ENCODE data around the gene HNRNPA2B1.
"Not testable (repeated sequence)": the region's sequence is repeated elsewhere in the genome, so short reads cannot be mapped to it uniquely, and the experiment has no call there.

HNRNPA2B1 gene

GRCh38 chr7:26189697-26190096 is 10.8 kb downstream of the HNRNPA2B1 start:
- Histone ChIP-seq H3K36me3 (ENCODE audit: control insufficient read depth in 2 of 2, insufficient read depth in 2 of 2, low read length in 2 of 2) (peaks cover 43 to 58% of the 10 kb centered on the region in 2 donors), H3K4me1 (ENCODE audit: control insufficient read depth, insufficient read depth, low read length) (peaks cover 6% of the 10 kb centered on the region), H3K27me3 (ENCODE audit: control insufficient read depth in 1 of 2, insufficient read depth in 2 of 2, low read length in 2 of 2) (no peaks in the 10 kb centered on the region), H3K4me3 (ENCODE audit: low read length in 2 of 2) (no peak overlapping the region), H3K9me3 (ENCODE audit: control insufficient read depth in 2 of 2, low read length in 2 of 2) (no peaks in the 10 kb centered on the region), H3K9ac (ENCODE audit: low read length in 2 of 2) (no peak overlapping the region), H3K27ac (ENCODE audit: low read length) (no peak overlapping the region)

GRCh38 chr7:26188957-26189541 is 11.5 kb downstream of the HNRNPA2B1 start:
- peaks cover 43 to 57% of the 10 kb centered on the region in 2 donors for H3K36me3 ChIP-seq (ENCODE audit: control insufficient read depth in 2 of 2, insufficient read depth in 2 of 2, low read length in 2 of 2)
- H3K27me3 ChIP-seq (ENCODE audit: control insufficient read depth in 1 of 2, insufficient read depth in 2 of 2, low read length in 2 of 2): no peaks in the 10 kb centered on the region
- peaks cover 6% of the 10 kb centered on the region for H3K4me1 ChIP-seq (ENCODE audit: control insufficient read depth, insufficient read depth, low read length)
- H3K27ac ChIP-seq (ENCODE audit: low read length): no peak overlapping the region
- no peaks in the 10 kb centered on the region for H3K9me3 ChIP-seq (ENCODE audit: control insufficient read depth in 2 of 2, low read length in 2 of 2)
- H3K9ac ChIP-seq (ENCODE audit: low read length in 2 of 2): no peak overlapping the region
- no peak overlapping the region for H3K4me3 ChIP-seq (ENCODE audit: low read length in 2 of 2)

GRCh38 chr7:26188206-26188956 is 12.2 kb downstream of the HNRNPA2B1 start:
- H3K27ac ChIP-seq (ENCODE audit: low read length): no peak overlapping the region
- H3K9me3 ChIP-seq (ENCODE audit: control insufficient read depth in 2 of 2, low read length in 2 of 2): no peaks in the 10 kb centered on the region
- H3K27me3 ChIP-seq (ENCODE audit: control insufficient read depth in 1 of 2, insufficient read depth in 2 of 2, low read length in 2 of 2): no peaks in the 10 kb centered on the region
- peaks cover 37 to 51% of the 10 kb centered on the region in 2 donors for H3K36me3 ChIP-seq (ENCODE audit: control insufficient read depth in 2 of 2, insufficient read depth in 2 of 2, low read length in 2 of 2)
- H3K4me3 ChIP-seq (ENCODE audit: low read length in 2 of 2): no peak overlapping the region
- no peak overlapping the region for H3K9ac ChIP-seq (ENCODE audit: low read length in 2 of 2)
- peaks cover 2% of the 10 kb centered on the region for H3K4me1 ChIP-seq (ENCODE audit: control insufficient read depth, insufficient read depth, low read length)

- Histone ChIP-seq H3K9me3 (ENCODE audit: control insufficient read depth in 2 of 2, low read length in 2 of 2) (no peaks in the 10 kb centered on the region), H3K27me3 (ENCODE audit: control insufficient read depth in 1 of 2, insufficient read depth in 2 of 2, low read length in 2 of 2) (no peaks in the 10 kb centered on the region), H3K9ac (ENCODE audit: low read length in 2 of 2) (no peak overlapping the region), H3K27ac (ENCODE audit: low read length) (no peak overlapping the region), H3K36me3 (ENCODE audit: control insufficient read depth in 2 of 2, insufficient read depth in 2 of 2, low read length in 2 of 2) (peaks cover 36 to 43% of the 10 kb centered on the region in 2 donors), H3K4me1 (ENCODE audit: control insufficient read depth, insufficient read depth, low read length) (peaks cover 5% of the 10 kb centered on the region), H3K4me3 (ENCODE audit: low read length in 2 of 2) (no peak overlapping the region)
These were observed 13.0 kb downstream of the HNRNPA2B1 start for GRCh38 chr7:26187380-26188205.

GRCh38 chr7:26186364-26187311 is 13.9 kb downstream of the HNRNPA2B1 start:
- Histone ChIP-seq H3K36me3 (ENCODE audit: control insufficient read depth in 2 of 2, insufficient read depth in 2 of 2, low read length in 2 of 2) (peaks cover 29 to 34% of the 10 kb centered on the region in 2 donors), H3K4me1 (ENCODE audit: control insufficient read depth, insufficient read depth, low read length) (peaks cover 10% of the 10 kb centered on the region), H3K9ac (ENCODE audit: low read length in 2 of 2) (no peak overlapping the region), H3K27me3 (ENCODE audit: control insufficient read depth in 1 of 2, insufficient read depth in 2 of 2, low read length in 2 of 2) (no peaks in the 10 kb centered on the region), H3K9me3 (ENCODE audit: control insufficient read depth in 2 of 2, low read length in 2 of 2) (no peaks in the 10 kb centered on the region), H3K4me3 (ENCODE audit: low read length in 2 of 2) (no peak overlapping the region), H3K27ac (ENCODE audit: low read length) (no peak overlapping the region)

- Histone ChIP-seq H3K9me3 (ENCODE audit: control insufficient read depth in 2 of 2, low read length in 2 of 2) (no peaks in the 10 kb centered on the region), H3K27ac (ENCODE audit: low read length) (no peak overlapping the region), H3K4me3 (ENCODE audit: low read length in 2 of 2) (no peak overlapping the region), H3K36me3 (ENCODE audit: control insufficient read depth in 2 of 2, insufficient read depth in 2 of 2, low read length in 2 of 2) (peaks cover 23 to 28% of the 10 kb centered on the region in 2 donors), H3K4me1 (ENCODE audit: control insufficient read depth, insufficient read depth, low read length) (peaks cover 10% of the 10 kb centered on the region), H3K9ac (ENCODE audit: low read length in 2 of 2) (no peak overlapping the region), H3K27me3 (ENCODE audit: control insufficient read depth in 1 of 2, insufficient read depth in 2 of 2, low read length in 2 of 2) (no peaks in the 10 kb centered on the region)
These were observed 14.7 kb downstream of the HNRNPA2B1 start for GRCh38 chr7:26185844-26186180.

- H3K4me3 ChIP-seq (ENCODE audit: low read length in 2 of 2): no peak overlapping the region
- peaks cover 10% of the 10 kb centered on the region for H3K4me1 ChIP-seq (ENCODE audit: control insufficient read depth, insufficient read depth, low read length)
- H3K27me3 ChIP-seq (ENCODE audit: control insufficient read depth in 1 of 2, insufficient read depth in 2 of 2, low read length in 2 of 2): no peaks in the 10 kb centered on the region
- no peaks in the 10 kb centered on the region for H3K9me3 ChIP-seq (ENCODE audit: control insufficient read depth in 2 of 2, low read length in 2 of 2)
- no peak overlapping the region for H3K9ac ChIP-seq (ENCODE audit: low read length in 2 of 2)
- H3K36me3 ChIP-seq (ENCODE audit: control insufficient read depth in 2 of 2, insufficient read depth in 2 of 2, low read length in 2 of 2): peaks cover 17 to 22% of the 10 kb centered on the region in 2 donors
- no peak overlapping the region for H3K27ac ChIP-seq (ENCODE audit: low read length)
These were observed 15.3 kb downstream of the HNRNPA2B1 start for GRCh38 chr7:26185131-26185843.

- H3K4me3 ChIP-seq (ENCODE audit: low read length in 2 of 2); H3K27ac ChIP-seq (ENCODE audit: low read length); H3K9me3 ChIP-seq (ENCODE audit: control insufficient read depth in 2 of 2, low read length in 2 of 2); H3K27me3 ChIP-seq (ENCODE audit: control insufficient read depth in 1 of 2, insufficient read depth in 2 of 2, low read length in 2 of 2); H3K9ac ChIP-seq (ENCODE audit: low read length in 2 of 2): not testable (repeated sequence)
- Histone ChIP-seq H3K36me3 (ENCODE audit: control insufficient read depth in 2 of 2, insufficient read depth in 2 of 2, low read length in 2 of 2) (peaks cover 14 to 17% of the 10 kb centered on the region in 2 donors), H3K4me1 (ENCODE audit: control insufficient read depth, insufficient read depth, low read length) (peaks cover 10% of the 10 kb centered on the region)
These were observed 16.1 kb downstream of the HNRNPA2B1 start for GRCh38 chr7:26184281-26185101.

- Histone ChIP-seq H3K9ac (ENCODE audit: low read length in 2 of 2) (no peak overlapping the region), H3K36me3 (ENCODE audit: control insufficient read depth in 2 of 2, insufficient read depth in 2 of 2, low read length in 2 of 2) (peaks cover 9 to 13% of the 10 kb centered on the region in 2 donors), H3K4me1 (ENCODE audit: control insufficient read depth, insufficient read depth, low read length) (peaks cover 10% of the 10 kb centered on the region), H3K27me3 (ENCODE audit: control insufficient read depth in 1 of 2, insufficient read depth in 2 of 2, low read length in 2 of 2) (no peaks in the 10 kb centered on the region), H3K27ac (ENCODE audit: low read length) (no peak overlapping the region), H3K4me3 (ENCODE audit: low read length in 2 of 2) (no peak overlapping the region), H3K9me3 (ENCODE audit: control insufficient read depth in 2 of 2, low read length in 2 of 2) (no peaks in the 10 kb centered on the region)
These were observed 16.8 kb downstream of the HNRNPA2B1 start for GRCh38 chr7:26183545-26184280.
